ENCODE results near the gene SPHK1. TPM values are rescaled to one million over a fixed set of nuclear protein-coding genes. Genes with fewer than 3 reads are reported as not detected.
"Not testable (repeated sequence)": the region's sequence is repeated elsewhere in the genome, so short reads cannot be mapped to it uniquely, and the experiment has no call there.

Gene SPHK1
- total RNA-seq, 1 donor from 2014 or later, result 17.8 TPM

GRCh38 chr17:76353599-76354316 is 30.7 kb upstream of the SPHK1 start, which contains the start of gene PRPSAP1:
Gene PRPSAP1, minus strand, starts transcription at chr17:76353916. Its CDS starts 213 bp downstream, at chr17:76353703.
- H3K9me3 Mint-ChIP-seq, result no peaks in the 10 kb centered on the region

DNA sequence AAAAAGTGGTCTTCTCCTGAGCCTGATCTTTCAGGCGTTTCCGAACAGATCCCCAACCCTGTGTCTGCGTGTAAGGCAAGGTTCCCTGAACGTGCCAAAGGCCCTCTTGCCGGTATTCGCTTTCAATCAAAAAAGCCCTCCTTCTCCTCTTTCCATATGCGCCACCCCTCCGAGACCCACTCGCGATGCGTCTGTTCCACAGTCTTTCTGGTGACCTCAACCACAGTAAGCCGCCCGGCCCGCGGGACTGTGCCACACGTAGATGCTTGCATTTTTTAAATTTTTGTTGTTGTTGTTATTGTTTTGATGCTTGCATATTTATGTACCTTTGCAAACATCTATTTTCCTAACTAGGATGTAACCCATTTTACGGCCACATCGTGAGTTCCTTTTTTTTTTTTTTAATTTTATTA is 30.1 kb upstream of the SPHK1 start:
- H3K4me3 Mint-ChIP-seq, result peak overlapping the region; percentile 89
- intact Hi-C loops (cut with micrococcal nuclease), result loop anchor here (1.0 to 10.0 kb wide), 5 partner anchors 29 to 252 kb away; partner anchors contain the start of genes EXOC7 and RHBDF2
- H3K27me3 Mint-ChIP-seq (ENCODE audit: insufficient read depth), result peaks cover 3% of the 10 kb centered on the region
- H3K27ac Mint-ChIP-seq, result peak overlapping the region; percentile 99
- no peak for DNase-seq (ENCODE audit: low spot score)
- H3K4me1 Mint-ChIP-seq (ENCODE audit: low read depth), result peaks cover 28% of the 10 kb centered on the region
- no peaks in the 10 kb centered on the region for H3K9me3 Mint-ChIP-seq
- no peaks in the 10 kb centered on the region for H3K36me3 Mint-ChIP-seq (ENCODE audit: low read depth)

More at GRCh38 chr17:76353599-76354316, 30.7 kb upstream of the SPHK1 start, which contains the start of gene PRPSAP1:
- Mint-ChIP-seq H3K27me3 (ENCODE audit: insufficient read depth) (peaks cover 3% of the 10 kb centered on the region), H3K4me3 (peak within 1 kb of the TSS; percentile 93), H3K36me3 (ENCODE audit: low read depth) (no peaks in the 10 kb centered on the region), H3K27ac (peak within 1 kb of the TSS; percentile 99), H3K4me1 (ENCODE audit: low read depth) (peaks cover 28% of the 10 kb centered on the region)
- peak; percentile 82 for DNase-seq (ENCODE audit: low spot score)
- intact Hi-C loops (cut with micrococcal nuclease), result loop anchor here (1.0 to 10.0 kb wide), 5 partner anchors 30 to 251 kb away; partner anchors contain the start of genes EXOC7 and RHBDF2

DNA sequence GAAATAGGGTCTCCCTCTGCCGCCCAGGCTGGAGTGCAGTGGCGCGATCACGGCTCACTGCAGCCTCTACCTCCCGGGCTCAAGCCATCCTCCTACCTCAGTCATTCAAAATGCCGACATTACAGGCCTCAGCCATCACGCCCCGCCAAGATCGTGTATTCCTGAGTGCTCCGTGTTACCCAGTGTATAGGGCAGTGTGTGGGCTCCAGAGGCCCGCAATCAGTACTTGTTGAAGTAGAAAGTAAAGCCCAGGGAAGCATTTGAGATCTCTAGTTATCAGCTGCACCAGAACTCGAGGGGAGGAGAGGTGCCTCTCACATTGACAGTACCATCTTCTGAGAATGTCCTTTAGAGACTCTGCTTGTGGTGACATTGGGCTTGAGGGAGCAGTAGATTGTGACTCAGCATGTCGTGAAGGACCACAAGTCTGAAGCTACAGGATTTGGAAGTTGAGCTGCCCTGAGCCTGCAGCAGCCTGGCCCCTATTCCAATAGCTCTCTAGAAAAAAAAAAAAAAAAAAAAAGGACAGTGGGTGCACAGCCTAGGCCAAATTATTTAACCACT is 29.6 kb upstream of the SPHK1 start:
- Mint-ChIP-seq H3K36me3 (ENCODE audit: low read depth) (no peaks in the 10 kb centered on the region), H3K27ac (peak overlapping the region; percentile 62), H3K4me1 (ENCODE audit: low read depth) (peaks cover 28% of the 10 kb centered on the region), H3K9me3 (no peaks in the 10 kb centered on the region), H3K4me3 (peak overlapping the region; percentile 89), H3K27me3 (ENCODE audit: insufficient read depth) (peaks cover 6% of the 10 kb centered on the region)
- intact Hi-C loops (cut with micrococcal nuclease), result loop anchor here (1.0 to 10.0 kb wide), 5 partner anchors 28 to 252 kb away; partner anchors contain the start of genes EXOC7 and RHBDF2
- no peak for DNase-seq (ENCODE audit: low spot score)

DNA sequence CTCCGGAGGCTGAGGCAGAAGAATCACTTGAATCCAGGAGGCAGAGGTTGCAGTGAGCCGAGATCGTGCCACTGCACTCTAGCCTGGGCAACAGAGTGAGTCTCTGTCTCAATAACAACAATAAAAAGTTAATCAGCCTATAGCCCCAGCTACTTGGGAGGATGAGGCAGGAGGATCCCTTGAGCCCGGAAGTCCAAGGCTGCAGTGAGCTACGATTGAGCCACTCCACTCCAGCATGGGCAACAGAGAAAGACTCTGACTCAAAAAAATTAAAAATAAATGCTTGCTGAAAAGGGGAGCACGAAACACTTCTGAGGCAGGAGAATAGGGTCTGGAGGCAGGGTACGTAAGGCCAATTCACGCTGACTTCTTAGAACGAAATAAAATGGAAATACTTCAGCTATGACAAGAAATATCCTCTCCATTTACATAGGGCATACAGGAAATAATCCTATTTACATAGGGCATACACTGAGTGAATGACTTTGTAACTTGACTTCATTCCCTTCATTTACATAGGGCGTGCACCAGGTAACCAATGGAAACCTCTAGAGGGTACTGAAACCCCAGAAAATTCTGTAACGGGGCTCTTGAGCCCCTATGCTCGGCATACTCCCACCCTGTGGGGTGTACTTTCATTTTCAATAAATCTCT is 27.5 kb upstream of the SPHK1 start:
- no peak overlapping the region for H3K4me3 Mint-ChIP-seq
- H3K27ac Mint-ChIP-seq, result no peak overlapping the region
- no peaks in the 10 kb centered on the region for H3K9me3 Mint-ChIP-seq
- peaks cover 22% of the 10 kb centered on the region for H3K4me1 Mint-ChIP-seq (ENCODE audit: low read depth)
- H3K36me3 Mint-ChIP-seq (ENCODE audit: low read depth), result no peaks in the 10 kb centered on the region
- peaks cover 7% of the 10 kb centered on the region for H3K27me3 Mint-ChIP-seq (ENCODE audit: insufficient read depth)
- intact Hi-C loops (cut with micrococcal nuclease), result loop anchor here (10.0 kb wide), 1 partner anchor 148 kb away; the partner anchor contains the start of gene RHBDF2
- DNase-seq (ENCODE audit: low spot score), result no peak

- Mint-ChIP-seq H3K36me3 (ENCODE audit: low read depth) (no peaks in the 10 kb centered on the region), H3K9me3 (no peaks in the 10 kb centered on the region), H3K27ac (no peak overlapping the region), H3K4me3 (no peak overlapping the region), H3K4me1 (ENCODE audit: low read depth) (peaks cover 16% of the 10 kb centered on the region), H3K27me3 (ENCODE audit: insufficient read depth) (peaks cover 7% of the 10 kb centered on the region)
- no peak for DNase-seq (ENCODE audit: low spot score)
- intact Hi-C loops (cut with micrococcal nuclease), result loop anchor here (10.0 kb wide), 1 partner anchor 147 kb away; the partner anchor contains the start of gene RHBDF2
Observed at GRCh38 chr17:76357597-76358158, 26.7 kb upstream of the SPHK1 start.

DNA sequence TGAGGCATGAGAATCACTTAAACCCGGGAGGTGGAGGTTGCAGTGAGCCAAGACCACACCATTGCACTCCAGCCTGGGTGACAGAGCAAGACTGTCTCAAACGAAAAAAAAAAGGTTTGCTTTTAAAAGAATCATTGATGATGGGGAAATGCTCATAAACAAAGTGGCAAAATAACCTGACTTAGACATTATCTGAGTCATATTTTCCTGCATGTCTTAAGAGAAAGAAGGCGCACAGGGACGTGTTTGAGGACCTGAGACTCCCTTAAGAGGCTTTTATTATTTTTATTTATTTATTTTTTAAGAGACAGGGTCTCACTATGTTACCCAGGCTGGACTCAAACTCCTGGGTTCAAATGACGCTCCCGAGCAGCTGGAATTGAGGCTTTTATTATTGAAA is 25.0 kb upstream of the SPHK1 start:
- Mint-ChIP-seq H3K27ac (no peak overlapping the region), H3K4me3 (no peak overlapping the region), H3K27me3 (ENCODE audit: insufficient read depth) (peaks cover 7% of the 10 kb centered on the region), H3K36me3 (ENCODE audit: low read depth) (no peaks in the 10 kb centered on the region), H3K4me1 (ENCODE audit: low read depth) (peaks cover 7% of the 10 kb centered on the region), H3K9me3 (no peaks in the 10 kb centered on the region)
- no peak for DNase-seq (ENCODE audit: low spot score)
- intact Hi-C loops (cut with micrococcal nuclease), result loop anchor here (10.0 kb wide), 1 partner anchor 145 kb away; the partner anchor contains the start of gene RHBDF2

DNA sequence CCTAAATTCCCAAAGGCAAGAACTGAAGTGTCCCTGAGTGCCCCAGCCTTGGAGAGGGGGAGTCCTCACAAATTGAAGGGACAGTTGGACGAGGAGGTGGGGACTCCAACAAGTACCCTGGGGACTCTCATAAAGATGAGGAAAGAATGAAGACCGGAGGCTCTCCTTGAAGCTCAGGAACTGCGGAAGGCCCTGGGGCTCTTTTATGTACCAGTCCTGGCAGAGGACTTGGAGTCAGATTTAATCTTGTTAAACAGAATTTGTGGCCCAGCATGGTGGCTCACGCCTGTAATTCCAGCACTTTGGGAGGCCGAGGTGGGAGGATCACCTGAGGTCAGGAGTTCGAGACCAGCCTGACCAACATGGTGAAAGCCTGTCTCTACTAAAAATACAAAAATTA is 24.6 kb upstream of the SPHK1 start:
- intact Hi-C loops (cut with micrococcal nuclease), result loop anchor here (10.0 kb wide), 1 partner anchor 145 kb away; the partner anchor contains the start of gene RHBDF2
- not testable (repeated sequence) for DNase-seq (ENCODE audit: low spot score); H3K4me1 Mint-ChIP-seq (ENCODE audit: low read depth); H3K4me3 Mint-ChIP-seq; H3K27me3 Mint-ChIP-seq (ENCODE audit: insufficient read depth); H3K36me3 Mint-ChIP-seq (ENCODE audit: low read depth); H3K27ac Mint-ChIP-seq; H3K9me3 Mint-ChIP-seq

DNA sequence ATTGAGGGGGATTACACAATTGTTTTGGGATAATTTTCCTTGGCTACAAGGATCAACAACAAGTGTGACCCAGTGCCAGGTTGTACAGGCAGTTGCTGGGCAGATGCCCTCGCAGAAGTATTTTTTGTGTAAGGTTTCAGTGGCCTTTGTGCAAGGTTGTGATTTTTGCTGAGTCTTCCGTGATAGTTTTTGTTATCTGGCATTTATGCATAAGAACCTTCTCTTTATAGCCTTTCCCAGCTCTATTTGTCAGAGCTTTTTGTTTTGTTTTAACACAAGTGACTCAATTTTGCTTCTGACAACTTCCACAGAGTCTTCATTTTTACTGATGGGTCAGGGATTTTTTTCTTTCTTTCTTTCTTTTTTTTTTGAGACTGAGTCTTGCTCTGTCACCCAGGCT is 23.9 kb upstream of the SPHK1 start:
- H3K4me1 Mint-ChIP-seq (ENCODE audit: low read depth), result no peaks in the 10 kb centered on the region
- no peak for DNase-seq (ENCODE audit: low spot score)
- intact Hi-C loops (cut with micrococcal nuclease), result no loop called here
- H3K27ac Mint-ChIP-seq, result no peak overlapping the region
- H3K36me3 Mint-ChIP-seq (ENCODE audit: low read depth), result no peaks in the 10 kb centered on the region
- H3K4me3 Mint-ChIP-seq, result no peak overlapping the region
- peaks cover 7% of the 10 kb centered on the region for H3K27me3 Mint-ChIP-seq (ENCODE audit: insufficient read depth)
- H3K9me3 Mint-ChIP-seq, result no peaks in the 10 kb centered on the region

- Mint-ChIP-seq H3K4me1 (ENCODE audit: low read depth) (no peaks in the 10 kb centered on the region), H3K36me3 (ENCODE audit: low read depth) (no peaks in the 10 kb centered on the region), H3K4me3 (no peak overlapping the region), H3K27me3 (ENCODE audit: insufficient read depth) (peaks cover 6% of the 10 kb centered on the region), H3K27ac (no peak overlapping the region), H3K9me3 (no peaks in the 10 kb centered on the region)
- intact Hi-C loops (cut with micrococcal nuclease), result no loop called here
- DNase-seq (ENCODE audit: low spot score), result no peak
Observed at GRCh38 chr17:76363107-76363842, 21.1 kb upstream of the SPHK1 start.

DNA sequence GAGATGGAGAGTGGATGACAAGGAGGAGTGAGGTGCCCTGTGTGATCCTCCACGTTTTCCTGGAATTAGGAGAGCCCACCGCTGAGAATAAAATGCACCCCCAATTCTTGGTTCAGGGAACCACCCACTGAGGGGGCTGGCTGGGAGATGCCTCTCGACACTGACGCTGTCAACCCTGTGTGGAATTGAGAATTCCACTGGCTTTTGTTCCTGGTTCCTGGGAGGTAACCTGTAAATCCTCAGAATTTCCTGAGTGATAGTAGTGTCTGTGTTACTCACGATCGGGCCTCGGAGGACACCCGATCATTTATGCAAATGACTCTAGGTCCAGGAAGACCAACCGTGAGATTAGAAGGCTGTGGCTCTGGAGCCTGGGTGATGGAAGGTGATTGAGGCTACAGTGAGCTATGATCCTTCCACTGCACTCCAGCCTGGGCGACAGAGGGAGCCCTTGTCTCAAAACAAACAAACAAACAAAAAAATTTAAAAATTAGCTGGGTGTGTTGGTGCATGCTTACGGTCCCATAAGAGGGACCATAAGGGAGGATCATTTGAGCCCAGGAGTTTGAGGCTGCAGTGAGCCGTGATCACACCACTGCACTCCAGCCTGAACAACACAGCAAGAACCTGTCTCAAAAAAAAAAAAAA is 19.0 kb upstream of the SPHK1 start:
- no peak for DNase-seq (ENCODE audit: low spot score)
- Mint-ChIP-seq H3K4me3 (no peak overlapping the region), H3K27ac (no peak overlapping the region), H3K36me3 (ENCODE audit: low read depth) (no peaks in the 10 kb centered on the region), H3K27me3 (ENCODE audit: insufficient read depth) (peaks cover 3% of the 10 kb centered on the region), H3K9me3 (no peaks in the 10 kb centered on the region), H3K4me1 (ENCODE audit: low read depth) (no peaks in the 10 kb centered on the region)
- intact Hi-C loops (cut with micrococcal nuclease), result no loop called here

- Mint-ChIP-seq H3K4me3 (no peak overlapping the region), H3K27me3 (ENCODE audit: insufficient read depth) (peaks cover 3% of the 10 kb centered on the region), H3K9me3 (no peaks in the 10 kb centered on the region), H3K27ac (no peak overlapping the region), H3K4me1 (ENCODE audit: low read depth) (no peaks in the 10 kb centered on the region), H3K36me3 (ENCODE audit: low read depth) (no peaks in the 10 kb centered on the region)
- no peak for DNase-seq (ENCODE audit: low spot score)
- intact Hi-C loops (cut with micrococcal nuclease), result no loop called here
Observed at GRCh38 chr17:76366247-76366646, 18.2 kb upstream of the SPHK1 start.

DNA sequence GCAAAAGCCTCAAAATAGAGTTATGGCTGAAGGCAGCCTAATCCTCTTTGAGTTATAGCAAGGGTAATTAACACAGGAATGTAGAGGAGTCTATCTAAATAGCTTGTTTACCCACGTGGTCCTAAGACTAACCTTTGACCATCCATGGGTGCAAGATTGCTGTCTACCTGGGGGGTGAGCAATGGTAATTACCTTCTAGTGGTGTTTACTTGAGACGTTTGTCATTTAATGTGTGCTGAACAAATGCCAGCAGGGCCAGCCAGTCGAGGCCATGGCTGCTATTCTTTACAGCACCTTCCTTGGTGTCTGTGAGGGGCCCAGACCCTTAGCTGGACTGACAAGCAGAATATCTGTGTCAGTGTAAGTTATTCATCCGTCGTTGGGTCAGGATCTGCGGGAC is 16.8 kb upstream of the SPHK1 start:
- H3K27ac Mint-ChIP-seq, result no peak overlapping the region
- DNase-seq (ENCODE audit: low spot score), result no peak
- H3K4me1 Mint-ChIP-seq (ENCODE audit: low read depth), result no peaks in the 10 kb centered on the region
- intact Hi-C loops (cut with micrococcal nuclease), result no loop called here
- no peak overlapping the region for H3K4me3 Mint-ChIP-seq
- H3K9me3 Mint-ChIP-seq, result no peaks in the 10 kb centered on the region
- H3K27me3 Mint-ChIP-seq (ENCODE audit: insufficient read depth), result peaks cover 3% of the 10 kb centered on the region
- no peaks in the 10 kb centered on the region for H3K36me3 Mint-ChIP-seq (ENCODE audit: low read depth)
